IPS DF 19.7 (cell line): Measurements from ENCODE around the gene RPL31.

ENCODE experiments used
- DNase-seq: peaks from one replicate; pipeline ENCODE4 v3.0.0-alpha.2; 2013; ENCODE audit warnings: low read depth, low spot score

RPL31 gene

GRCh38 chr2:101001691-101002561, at the start of gene RPL31:
Gene RPL31 (plus strand): TSS chr2:101002289. CDS start chr2:101002702, 413 bp downstream.
- peak; percentile 87 for DNase-seq

- no peak for DNase-seq
Measured at GRCh38 chr2:100952512-100952911, 49.6 kb upstream of the RPL31 start.

DNA sequence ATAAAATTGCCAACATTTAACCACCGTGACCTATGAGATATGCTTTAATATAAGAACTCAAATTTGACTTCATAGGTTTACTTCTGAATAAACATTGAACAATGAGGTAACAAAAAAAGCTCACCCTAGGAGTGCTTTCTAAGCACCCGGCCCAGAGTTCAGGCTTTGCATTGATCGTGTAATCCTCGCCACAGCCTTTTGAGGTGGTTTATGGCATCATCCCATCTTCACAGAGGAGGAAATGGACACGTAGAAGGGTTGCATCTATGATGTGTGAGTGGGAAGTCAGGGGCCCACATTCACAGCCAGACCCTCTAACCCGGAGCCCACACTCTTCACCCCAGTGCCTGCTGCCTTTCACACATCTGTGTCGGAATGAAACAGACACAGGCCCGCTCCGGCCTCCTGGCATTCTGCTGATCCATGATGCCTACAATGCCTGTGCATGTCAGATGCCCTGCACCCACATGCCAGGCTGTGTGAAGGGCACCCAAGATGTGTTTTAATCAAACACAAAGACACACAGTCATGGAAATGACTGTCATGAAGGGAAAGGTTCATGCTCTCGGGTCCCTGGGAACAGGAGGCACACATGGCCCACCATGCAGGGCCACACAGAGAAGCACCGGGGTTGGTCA, 48.6 kb upstream of the RPL31 start:
- no peak for DNase-seq

- DNase-seq, result peak; percentile 5
Measured at GRCh38 chr2:100954044-100954420, 48.1 kb upstream of the RPL31 start.

DNA sequence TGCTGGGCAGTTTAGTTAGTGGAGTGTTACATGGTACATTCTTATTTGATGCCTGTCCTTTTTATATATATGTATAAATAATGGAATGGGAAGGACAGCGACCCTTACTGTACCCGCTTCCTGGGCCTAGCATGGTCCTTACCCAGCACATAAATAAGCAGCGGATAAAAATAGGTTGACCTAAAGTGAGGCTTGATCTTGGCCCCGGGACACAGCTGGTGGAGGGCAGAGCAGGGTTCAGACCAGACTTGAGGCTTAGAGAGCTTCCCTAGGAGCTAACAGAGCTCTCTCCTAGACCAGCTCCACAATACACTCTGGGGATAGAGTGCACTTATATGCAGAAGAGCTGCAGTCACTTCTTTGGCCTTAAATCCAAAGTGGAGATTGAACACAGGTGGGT, 46.9 kb upstream of the RPL31 start:
- DNase-seq, result no peak

GRCh38 chr2:100956081-100956480, 46.0 kb upstream of the RPL31 start:
- DNase-seq, result no peak

- DNase-seq, result no peak
Measured at GRCh38 chr2:100957996-100958653, 44.0 kb upstream of the RPL31 start.

DNA sequence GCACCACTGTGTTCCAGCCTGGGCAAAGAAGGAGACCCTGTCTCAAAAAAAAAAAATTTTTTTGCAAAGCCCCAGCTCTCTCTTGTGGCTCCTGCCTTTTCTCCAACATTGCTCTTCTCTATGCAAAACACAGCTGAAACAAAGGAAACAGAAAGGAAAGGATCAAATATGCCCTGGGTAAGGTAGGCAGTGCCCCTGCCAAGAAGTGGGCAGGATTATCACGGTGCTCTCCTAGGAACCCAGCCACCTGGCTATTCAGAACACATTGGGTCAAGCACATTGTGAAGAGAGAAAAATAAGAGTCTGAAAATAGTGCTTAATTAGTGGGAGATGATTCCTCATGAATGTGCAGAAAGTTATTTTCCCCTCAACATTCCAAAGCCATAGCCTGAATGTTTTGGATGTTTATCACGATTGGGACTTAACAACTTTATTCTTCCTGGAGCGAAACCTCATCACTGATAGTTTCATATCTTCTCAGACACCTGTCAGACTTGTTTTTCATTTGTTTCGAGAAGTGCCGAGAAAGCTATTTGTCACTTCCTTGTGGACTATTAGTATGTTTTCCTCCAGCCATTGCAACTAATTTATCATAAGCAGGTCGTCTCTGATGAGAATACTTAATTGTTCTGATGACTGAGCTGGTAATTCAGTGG, 42.7 kb upstream of the RPL31 start:
- no peak for DNase-seq

GRCh38 chr2:100960688-100961087, 41.4 kb upstream of the RPL31 start:
- no peak for DNase-seq

DNA sequence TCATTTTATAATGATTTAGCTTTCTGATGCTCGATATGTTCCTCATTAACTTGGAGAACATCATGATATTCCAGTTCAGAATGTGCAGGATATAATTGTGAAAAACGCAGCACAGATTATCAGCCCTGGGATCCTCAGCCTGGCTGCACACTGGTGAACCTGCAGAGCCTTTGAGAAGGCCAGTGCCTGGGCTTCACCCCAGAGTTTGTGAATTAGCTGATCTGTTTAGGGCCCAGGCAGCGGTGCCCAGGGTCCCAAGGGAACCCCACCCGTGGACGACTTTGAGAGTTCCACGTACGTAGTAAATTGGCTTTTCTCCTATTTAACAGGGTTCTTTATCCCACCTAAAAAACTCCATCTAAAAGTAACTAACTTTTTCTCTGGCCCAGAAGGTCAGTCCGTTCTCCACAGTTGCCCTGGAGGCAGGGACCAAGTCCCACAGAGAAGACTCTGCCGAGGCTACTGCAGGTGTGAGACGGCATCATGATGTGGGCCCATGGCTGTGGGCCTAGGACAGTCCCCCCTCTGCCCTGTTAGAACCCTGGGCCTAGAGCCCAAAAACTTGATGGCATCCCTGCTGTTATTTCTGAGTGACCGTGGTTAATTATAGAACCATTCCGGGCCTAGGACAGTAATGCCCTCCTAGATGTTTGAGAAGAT, 39.6 kb upstream of the RPL31 start:
- DNase-seq, result no peak

- DNase-seq, result no peak
Measured at GRCh38 chr2:100963026-100963375, 39.1 kb upstream of the RPL31 start.

DNA sequence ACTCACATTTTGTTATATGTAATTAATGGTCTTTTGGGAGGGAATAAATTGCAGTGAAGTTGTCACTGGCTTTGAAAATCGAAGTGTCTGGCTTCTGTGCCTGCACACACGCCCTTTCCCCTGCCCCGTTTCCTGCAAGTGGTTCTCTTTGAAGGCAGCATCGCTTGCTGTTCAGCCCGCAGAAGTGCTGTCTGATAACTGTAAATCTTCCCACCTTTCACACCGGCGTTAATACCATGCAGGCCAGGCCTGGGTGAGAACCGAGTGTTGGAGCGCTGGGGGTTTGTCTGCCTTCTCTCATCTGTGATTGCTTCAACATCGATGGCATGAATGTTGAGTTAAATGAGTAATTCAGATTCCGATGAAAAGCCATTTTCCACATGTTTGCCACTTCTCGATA, 37.9 kb upstream of the RPL31 start:
- no peak for DNase-seq

- no peak for DNase-seq
Measured at GRCh38 chr2:100964681-100965169, 37.4 kb upstream of the RPL31 start.

DNA sequence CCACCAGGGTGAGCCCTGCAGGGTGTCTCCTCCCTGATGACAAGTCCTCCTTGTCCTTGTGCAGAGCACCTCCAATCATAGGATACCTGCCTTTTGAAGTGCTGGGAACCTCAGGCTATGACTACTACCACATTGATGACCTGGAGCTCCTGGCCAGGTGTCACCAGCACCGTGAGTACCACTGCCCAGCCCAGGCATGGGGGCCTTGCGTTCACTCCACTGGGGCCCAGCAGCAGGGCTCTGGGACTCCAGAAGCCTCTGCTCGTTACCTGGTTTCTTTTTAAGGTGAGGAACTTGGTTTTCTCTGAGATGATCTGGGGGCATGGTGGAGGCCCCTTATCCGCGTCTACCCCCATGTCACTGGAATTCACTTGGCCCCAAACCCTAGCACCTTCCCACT, 36.5 kb upstream of the RPL31 start:
- no peak for DNase-seq

GRCh38 chr2:100967716-100968115, 34.4 kb upstream of the RPL31 start:
- no peak for DNase-seq

- DNase-seq, result no peak
Measured at GRCh38 chr2:100968146-100969145, 33.6 kb upstream of the RPL31 start.

- no peak for DNase-seq
Measured at GRCh38 chr2:100969998-100970397, 32.1 kb upstream of the RPL31 start.

DNA sequence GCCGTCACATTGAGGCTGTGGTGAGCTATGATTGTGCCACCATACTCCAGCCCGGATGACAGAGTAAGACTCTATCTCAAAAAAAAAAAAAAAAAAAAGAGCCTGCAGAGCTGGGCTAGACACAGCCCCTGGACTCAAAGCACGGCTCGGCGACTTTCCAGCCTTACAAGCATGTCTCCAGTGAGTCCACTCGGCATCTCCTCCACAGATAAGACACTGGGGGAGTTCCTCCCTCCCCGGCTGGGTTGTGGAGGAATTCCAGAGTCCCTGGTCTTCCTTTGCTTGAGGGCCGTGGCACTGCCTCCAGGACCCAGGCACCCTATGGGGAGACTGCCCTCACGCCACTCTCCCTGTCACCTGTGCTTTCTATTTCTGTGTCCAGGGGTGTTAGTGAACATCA, 30.9 kb upstream of the RPL31 start:
- DNase-seq, result no peak

GRCh38 chr2:100972452-100972851, 29.6 kb upstream of the RPL31 start:
- no peak for DNase-seq
